Measurements from ENCODE around the gene CERT1.

Gene CERT1

GRCh38 chr5:75374394-75374814, 137.0 kb downstream of the CERT1 start:
- Histone ChIP-seq H3K27ac (no peak overlapping the region), H3K27me3 (ENCODE audit: insufficient read depth, low read depth, severe bottlenecking) (no peaks in the 10 kb centered on the region), H3K4me3 (ENCODE audit: low read depth, low read length) (no peak overlapping the region), H3K36me3 (peaks cover 6% of the 10 kb centered on the region), H3K9me3 (ENCODE audit: severe bottlenecking) (no peaks in the 10 kb centered on the region)
- no peak for TF ChIP-seq CTCF (IDR thresholded peaks at IDR 0.05; ENCODE audit: low read depth, low read length)
- no peak for DNase-seq

- Histone ChIP-seq H3K27me3 (ENCODE audit: insufficient read depth, low read depth, severe bottlenecking) (no peaks in the 10 kb centered on the region), H3K9me3 (ENCODE audit: severe bottlenecking) (no peaks in the 10 kb centered on the region), H3K36me3 (peaks cover 2% of the 10 kb centered on the region), H3K27ac (no peak overlapping the region), H3K4me3 (ENCODE audit: low read depth, low read length) (no peak overlapping the region)
- no peak for DNase-seq
- TF ChIP-seq CTCF (IDR thresholded peaks at IDR 0.05; ENCODE audit: low read depth, low read length): no peak
These were observed 137.6 kb downstream of the CERT1 start for GRCh38 chr5:75373862-75374261.

- DNase-seq: no peak
- H3K27me3 ChIP-seq (ENCODE audit: insufficient read depth, low read depth, severe bottlenecking): no peaks in the 10 kb centered on the region
- no peaks in the 10 kb centered on the region for H3K36me3 ChIP-seq
- TF ChIP-seq CTCF (IDR thresholded peaks at IDR 0.05; ENCODE audit: low read depth, low read length): no peak
- H3K4me3 ChIP-seq (ENCODE audit: low read depth, low read length): no peak overlapping the region
- H3K9me3 ChIP-seq (ENCODE audit: severe bottlenecking): no peaks in the 10 kb centered on the region
- no peak overlapping the region for H3K27ac ChIP-seq
These were observed 143.0 kb downstream of the CERT1 start for GRCh38 chr5:75368391-75368790.

GRCh38 chr5:75367401-75367800, 144.0 kb downstream of the CERT1 start:
- no peak overlapping the region for H3K27ac ChIP-seq

GRCh38 chr5:75366787-75367186, 144.6 kb downstream of the CERT1 start:
- no peaks in the 10 kb centered on the region for H3K9me3 ChIP-seq (ENCODE audit: severe bottlenecking)
- DNase-seq: no peak
- H3K36me3 ChIP-seq: no peaks in the 10 kb centered on the region; the same call in 1 of the 2 replicates
- no peak for TF ChIP-seq CTCF (IDR thresholded peaks at IDR 0.05; ENCODE audit: low read depth, low read length)
- no peak overlapping the region for H3K4me3 ChIP-seq (ENCODE audit: low read depth, low read length)
- H3K27ac ChIP-seq: no peak overlapping the region
- no peaks in the 10 kb centered on the region for H3K27me3 ChIP-seq (ENCODE audit: insufficient read depth, low read depth, severe bottlenecking)

More at GRCh38 chr5:75367401-75367800, 144.0 kb downstream of the CERT1 start:
- DNase-seq: no peak
- Histone ChIP-seq H3K36me3 (no peaks in the 10 kb centered on the region; the same call in 1 of the 2 replicates), H3K9me3 (ENCODE audit: severe bottlenecking) (no peaks in the 10 kb centered on the region), H3K4me3 (ENCODE audit: low read depth, low read length) (no peak overlapping the region), H3K27me3 (ENCODE audit: insufficient read depth, low read depth, severe bottlenecking) (no peaks in the 10 kb centered on the region)
- TF ChIP-seq CTCF (IDR thresholded peaks at IDR 0.05; ENCODE audit: low read depth, low read length): no peak

- H3K4me3 ChIP-seq (ENCODE audit: low read depth, low read length): no peak overlapping the region
- no peaks in the 10 kb centered on the region for H3K27me3 ChIP-seq (ENCODE audit: insufficient read depth, low read depth, severe bottlenecking)
- no peak for DNase-seq
- TF ChIP-seq CTCF (IDR thresholded peaks at IDR 0.05; ENCODE audit: low read depth, low read length): no peak
- H3K27ac ChIP-seq: no peak overlapping the region
- H3K9me3 ChIP-seq (ENCODE audit: severe bottlenecking): no peaks in the 10 kb centered on the region
- H3K36me3 ChIP-seq: peaks cover 2% of the 10 kb centered on the region
These were observed 145.7 kb downstream of the CERT1 start for GRCh38 chr5:75365740-75366139.
